ENCODE measurements around the gene COL4A2.

DNA sequence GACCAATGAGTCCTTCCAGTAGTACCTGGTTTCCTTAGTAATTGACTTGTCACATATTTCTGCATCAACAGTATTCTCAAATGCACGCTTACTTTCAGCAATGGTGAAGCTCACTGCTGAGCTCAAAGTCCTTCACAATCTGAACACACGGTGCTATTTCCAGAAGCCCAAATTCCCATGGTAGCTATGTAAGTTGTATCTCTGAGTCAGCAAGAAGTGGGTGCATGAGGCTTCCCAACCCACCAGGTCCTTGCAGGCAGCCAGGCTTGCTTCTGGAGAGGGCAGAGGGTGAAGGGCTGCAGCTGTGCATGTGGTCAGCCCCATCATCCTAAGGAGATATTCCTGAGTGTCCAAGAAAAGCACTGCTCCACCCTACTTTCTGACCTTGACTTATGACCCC is 25.7 kb downstream of the COL4A2 start:
- TF ChIP-seq BHLHE40 (IDR thresholded peaks at IDR 0.05; ENCODE audit: borderline replicate concordance) (no peak), HDGF (IDR thresholded peaks at IDR 0.05; ENCODE audit: borderline replicate concordance) (no peak), ZNF384 (IDR thresholded peaks at IDR 0.05) (no peak), PKNOX1 (IDR thresholded peaks at IDR 0.05) (no peak), SP1 (IDR thresholded peaks at IDR 0.05) (no peak), FOXA1 (IDR thresholded peaks at IDR 0.05) (no peak)
